Psoas muscle (tissue), 8 donors: ENCODE results near the gene CEACAM3. TPM values are rescaled to one million over a fixed set of nuclear protein-coding genes. Genes with fewer than 3 reads are reported as not detected.
A peak's percentile ranks its signal among the peaks of the same experiment; 100 is the strongest.

Experiments
- ATAC-seq, 4 donors: fragments of 200-7000 bp; cut with Tn5 transposase; one replicate each; pipeline ENCODE4 v1.9.1; 2020; ENCODE audit warnings: moderate library complexity in 3 of 4, mild to moderate bottlenecking in 2 of 4
- DNase-seq, 2 donors: peaks; one replicate each; pipeline ENCODE4 v3.0.0-alpha.2; 2020
- H3K27ac ChIP-seq: fragments of 200-600 bp; one replicate; pipeline ENCODE4 v1.8.0; 2022
- H3K27me3 ChIP-seq, 3 donors: fragments of 200-600 bp in 1 of 3; one replicate each; pipeline versions ENCODE4 v1.6.1 to v1.8.0; 2013 to 2022; ENCODE audit warnings: low read length in 2 of 3, mild to moderate bottlenecking in 2 of 3, moderate library complexity in 1 of 3; ENCODE audit not compliant: insufficient read depth in 3 of 3
- H3K36me3 ChIP-seq, 2 donors: fragments of 200-600 bp in 1 of 2; one replicate each; pipeline versions ENCODE4 v1.6.1 to v1.8.0; 2013 to 2022; ENCODE audit warnings: low read depth in 1 of 2, mild to moderate bottlenecking in 1 of 2, moderate library complexity in 1 of 2; ENCODE audit not compliant: insufficient read depth in 1 of 2
- H3K4me1 ChIP-seq: fragments of 200-600 bp; one replicate; pipeline ENCODE4 v1.8.0; 2022
- H3K4me3 ChIP-seq: fragments of 200-600 bp; one replicate; pipeline ENCODE4 v1.8.0; 2022; ENCODE audit warnings: mild to moderate bottlenecking
- H3K9me3 ChIP-seq: fragments of 200-600 bp; one replicate; pipeline ENCODE4 v1.8.0; 2022
- WGBS, 3 donors: extraction: QIAGEN DNeasy Blood & Tissue Kit; methylation state at CpG; one replicate each; pipeline versions ENCODE4 v1.1.6 to v1.1.7; 2013; 5-methylcytosine and 5-hydroxymethylcytosine counted together
- intact Hi-C, 2 donors: fragments of 100-400 bp; cut with DNase I; formaldehyde crosslinking; loops; one replicate each; pipeline versions ENCODE4 v1.11.0 to v1.14.2; 2022
- polyA plus RNA-seq, 3 donors: library from polyadenylated mRNA; stranded (reverse); fragments of 200-250 nt; gene quantifications; one replicate each; pipeline ENCODE4 v1.2.3, GENCODE V29; 2013
- total RNA-seq, 4 donors: library from RNA; stranded (reverse); fragmentation: NEBNext Ultra II Directional in 2 of 4; extraction: Animal tissue kit (Norgen Biotek cat#: 25700) in 2 of 4; gene quantifications; one replicate each; pipeline versions ENCODE4 v1.2.1 to v1.2.4, GENCODE V29; 2021 to 2023
- TF ChIP-seq, protein P1 (sequence below): fragments of 200-600 bp; IDR thresholded peaks from one replicate; pipeline ENCODE4 v1.8.0; 2022; ENCODE audit warnings: antibody characterized with exemption
- donor health status: healthy with polysubstance abuse.
- donor health status: DM: no; HTN: no; CAD: no; lungs with moderate emphysema.
- donor health status: Bipolar disorder and iron deficiency.
- donor health status: healthy.
- donor health status: DM: yes; HTN: yes; CAD: no.
- donor health status: DM: no; HTN: no; CAD: no.
- donor health status: DM: no; HTN: no; CAD: no.
- donor health status: DM: yes; HTN: yes; CAD: no.

Gene CEACAM3
- total and polyA plus RNA-seq, 7 donors: 0.01 to 0.59 (median 0.05) TPM; not detected in 4

DNA sequence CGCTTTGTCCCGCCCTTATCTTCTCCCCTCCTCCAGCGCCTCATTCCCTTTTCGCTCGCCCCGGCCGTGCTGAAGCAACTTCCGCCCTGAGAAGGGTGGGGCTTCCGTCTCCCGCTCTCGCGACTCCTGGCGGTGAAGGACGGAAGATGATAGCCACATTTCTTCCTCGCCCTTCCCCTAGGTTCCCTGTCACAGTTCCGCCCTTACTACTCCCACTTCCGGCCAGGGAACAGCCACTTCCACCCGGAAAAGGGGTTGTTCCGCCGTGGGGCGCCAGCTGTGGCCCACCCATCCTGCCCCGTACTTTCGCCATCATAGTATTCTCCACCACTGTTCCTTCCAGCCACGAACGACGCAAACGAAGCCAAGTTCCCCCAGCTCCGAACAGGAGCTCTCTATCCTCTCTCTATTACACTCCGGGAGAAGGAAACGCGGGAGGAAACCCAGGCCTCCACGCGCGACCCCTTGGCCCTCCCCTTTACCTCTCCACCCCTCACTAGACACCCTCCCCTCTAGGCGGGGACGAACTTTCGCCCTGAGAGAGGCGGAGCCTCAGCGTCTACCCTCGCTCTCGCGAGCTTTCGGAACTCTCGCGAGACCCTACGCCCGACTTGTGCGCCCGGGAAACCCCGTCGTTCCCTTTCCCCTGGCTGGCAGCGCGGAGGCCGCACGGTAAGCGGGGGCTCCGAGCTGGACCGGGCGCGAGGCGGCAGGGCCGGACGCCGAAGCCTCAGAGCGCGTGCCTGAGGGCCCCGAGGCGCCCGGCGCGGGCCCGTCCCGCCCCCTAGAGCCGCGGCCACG, 63.4 kb downstream of the CEACAM3 start, which contains the start of gene RPS19:
Gene RPS19, plus strand, starts transcription at position 638 of the 801 bp plus-strand sequence. CDS start 520 bp downstream, outside the sequence.
- intact Hi-C loops: loop anchor here (1.0 to 5.0 kb wide), 2 partner anchors 24 to 97 kb away; partner anchors contain the start of gene RABAC1 (in 2 of the 2)

DNA sequence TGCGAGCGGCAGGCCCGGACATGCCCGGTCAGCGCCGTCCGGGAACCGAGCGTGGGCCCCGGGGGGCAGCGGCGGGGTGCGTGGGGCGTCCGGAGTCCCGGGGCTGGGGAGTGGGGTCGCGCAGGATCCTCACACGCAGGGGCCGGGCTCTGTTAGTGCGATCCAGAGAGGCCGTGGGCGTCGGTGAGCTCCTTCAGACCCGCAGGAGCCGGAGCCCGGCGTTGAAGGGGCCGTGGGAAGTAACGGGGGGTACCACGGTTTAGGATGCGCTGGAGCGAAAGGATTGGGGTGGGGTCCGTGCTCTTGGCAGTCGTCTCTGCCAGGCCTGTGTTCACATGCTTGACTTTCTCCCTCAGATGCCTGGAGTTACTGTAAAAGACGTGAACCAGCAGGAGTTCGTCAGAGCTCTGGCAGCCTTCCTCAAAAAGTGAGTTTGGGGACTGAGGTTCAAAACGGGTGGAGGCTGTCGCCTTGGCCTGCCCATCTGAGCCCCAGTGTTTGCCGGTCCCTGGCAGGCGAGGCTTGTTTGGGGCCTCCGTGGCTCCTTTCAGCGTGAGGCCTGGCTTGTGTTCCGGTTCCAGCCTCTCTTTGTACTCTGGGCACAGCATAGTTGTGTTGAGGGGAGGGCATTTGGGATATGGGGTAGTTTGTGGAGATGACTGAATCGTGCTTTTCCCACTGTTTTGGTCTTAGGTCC, 64.2 kb downstream of the CEACAM3 start:
- Histone ChIP-seq H3K4me1 (peaks cover 19% of the 10 kb centered on the region), H3K9me3 (no peaks in the 10 kb centered on the region), H3K27me3 (peaks cover 0 to under 1% (median 0%) of the 10 kb centered on the region in 3 donors), H3K36me3 (peaks cover 9 to 50% of the 10 kb centered on the region in 2 donors), H3K4me3 (peak overlapping the region; percentile 94), H3K27ac (peak overlapping the region; percentile 93)
- TF ChIP-seq, protein P1, sequence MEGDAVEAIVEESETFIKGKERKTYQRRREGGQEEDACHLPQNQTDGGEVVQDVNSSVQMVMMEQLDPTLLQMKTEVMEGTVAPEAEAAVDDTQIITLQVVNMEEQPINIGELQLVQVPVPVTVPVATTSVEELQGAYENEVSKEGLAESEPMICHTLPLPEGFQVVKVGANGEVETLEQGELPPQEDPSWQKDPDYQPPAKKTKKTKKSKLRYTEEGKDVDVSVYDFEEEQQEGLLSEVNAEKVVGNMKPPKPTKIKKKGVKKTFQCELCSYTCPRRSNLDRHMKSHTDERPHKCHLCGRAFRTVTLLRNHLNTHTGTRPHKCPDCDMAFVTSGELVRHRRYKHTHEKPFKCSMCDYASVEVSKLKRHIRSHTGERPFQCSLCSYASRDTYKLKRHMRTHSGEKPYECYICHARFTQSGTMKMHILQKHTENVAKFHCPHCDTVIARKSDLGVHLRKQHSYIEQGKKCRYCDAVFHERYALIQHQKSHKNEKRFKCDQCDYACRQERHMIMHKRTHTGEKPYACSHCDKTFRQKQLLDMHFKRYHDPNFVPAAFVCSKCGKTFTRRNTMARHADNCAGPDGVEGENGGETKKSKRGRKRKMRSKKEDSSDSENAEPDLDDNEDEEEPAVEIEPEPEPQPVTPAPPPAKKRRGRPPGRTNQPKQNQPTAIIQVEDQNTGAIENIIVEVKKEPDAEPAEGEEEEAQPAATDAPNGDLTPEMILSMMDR: no peak
- intact Hi-C loops: loop anchor here (1.0 to 5.0 kb wide), 2 partner anchors 24 to 97 kb away; partner anchors contain the start of gene RABAC1 (in 2 of the 2)
- 0 to 1% (median 0%) methylated on average over 41 to 45 of the region's 45 CpGs for WGBS, 3 donors
- peak in 1 of 2 donors; percentile 55 for DNase-seq
- ATAC-seq: no peak

More for the DNA sequence above, 63.4 kb downstream of the CEACAM3 start, which contains the start of gene RPS19:
- TF ChIP-seq, protein P1: peak; percentile 60
- H3K4me3 ChIP-seq: peak within 1 kb of the TSS; percentile 94
- DNase-seq: peak; percentile 98 to 99
- ATAC-seq: peak; percentile 94 to 97 (median 94)
- H3K9me3 ChIP-seq: no peaks in the 10 kb centered on the region
- H3K27ac ChIP-seq: peak within 1 kb of the TSS; percentile 93
- peaks cover 9 to 42% of the 10 kb centered on the region in 2 donors for H3K36me3 ChIP-seq
- H3K4me1 ChIP-seq: peaks cover 19% of the 10 kb centered on the region
- 0 to 1% (median 0%) methylated on average over 64 to 76 of the region's 76 CpGs for WGBS, 3 donors
- H3K27me3 ChIP-seq: peaks cover 0 to 3% (median 0%) of the 10 kb centered on the region in 3 donors

Other genes with a start within 250 kb of the CEACAM3 start
- under 1 TPM in 2 of 4 donors, not detected in 2; 0.21 to 0.28 TPM for gene CEACAM21, start 220.4 kb upstream of the CEACAM3 start, total RNA-seq
- gene CEACAM21, start 220.4 kb upstream of the CEACAM3 start, polyA plus RNA-seq: under 1 TPM; 0.05 to 0.48 (median 0.20) TPM
- gene CEACAM4, start 169.5 kb upstream of the CEACAM3 start, total RNA-seq: under 1 TPM in 2 of 4 donors, not detected in 2; 0.17 to 0.73 TPM
- under 1 TPM in 1 of 3 donors, not detected in 2; 0.03 TPM for gene CEACAM4, start 169.5 kb upstream of the CEACAM3 start, polyA plus RNA-seq
- under 1 TPM in 2 of 4 donors, not detected in 2; 0.15 to 0.32 TPM for gene CEACAM7, start 108.3 kb upstream of the CEACAM3 start, total RNA-seq
- under 1 TPM in 1 of 3 donors, not detected in 2; 0.01 TPM for gene CEACAM7, start 108.3 kb upstream of the CEACAM3 start, polyA plus RNA-seq
- gene CEACAM5, start 88.0 kb upstream of the CEACAM3 start, total RNA-seq: under 1 TPM in 2 of 4 donors, not detected in 2; 0.69 TPM
- gene CEACAM5, start 88.0 kb upstream of the CEACAM3 start, polyA plus RNA-seq: under 1 TPM in 1 of 3 donors, not detected in 2; 0.04 TPM
- gene CEACAM6, start 41.1 kb upstream of the CEACAM3 start, total RNA-seq: under 1 TPM in 2 of 4 donors, not detected in 2; 0.17 to 0.27 TPM
- gene CEACAM6, start 41.1 kb upstream of the CEACAM3 start, polyA plus RNA-seq: under 1 TPM in 2 of 3 donors, not detected in 1; 0.03 TPM
- not detected for gene LYPD4, start 48.1 kb downstream of the CEACAM3 start, total RNA-seq
- gene LYPD4, start 48.1 kb downstream of the CEACAM3 start, polyA plus RNA-seq: not detected
- gene DMRTC2, start 48.5 kb downstream of the CEACAM3 start, total RNA-seq: not detected
- not detected for gene DMRTC2, start 48.5 kb downstream of the CEACAM3 start, polyA plus RNA-seq
- 100 to 1,000 TPM; 593 to 962 (median 730) TPM for gene RPS19, start 63.7 kb downstream of the CEACAM3 start, total RNA-seq
- 1,000 to 10,000 TPM; 1,218 to 2,236 (median 1,284) TPM for gene RPS19, start 63.7 kb downstream of the CEACAM3 start, polyA plus RNA-seq
- 1 to 10 TPM in 2 of 4 donors, under 1 TPM in 2; 0.30 to 1.4 (median 0.91) TPM for gene CD79A, start 80.7 kb downstream of the CEACAM3 start, total RNA-seq
- gene CD79A, start 80.7 kb downstream of the CEACAM3 start, polyA plus RNA-seq: 1 to 10 TPM in 1 of 3 donors, under 1 TPM in 2; 0.30 to 1.3 (median 0.87) TPM
- gene ARHGEF1, start 86.6 kb downstream of the CEACAM3 start, total RNA-seq: 10 to 100 TPM; 15.8 to 22.2 (median 21.3) TPM
- 10 to 100 TPM; 20.4 to 28.0 (median 20.7) TPM for gene ARHGEF1, start 86.6 kb downstream of the CEACAM3 start, polyA plus RNA-seq
- not detected for gene ERFL, start 131.9 kb downstream of the CEACAM3 start, total RNA-seq
- under 1 TPM in 1 of 3 donors, not detected in 2; 0.03 TPM for gene ERFL, start 131.9 kb downstream of the CEACAM3 start, polyA plus RNA-seq
- 10 to 100 TPM; 48.9 to 65.3 (median 55.9) TPM for gene RABAC1, start 162.7 kb downstream of the CEACAM3 start, total RNA-seq
- gene RABAC1, start 162.7 kb downstream of the CEACAM3 start, polyA plus RNA-seq: 100 to 1,000 TPM in 2 of 3 donors, 10 to 100 TPM in 1; 97.6 to 131 (median 102) TPM
- gene ATP1A3, start 197.6 kb downstream of the CEACAM3 start, total RNA-seq: under 1 TPM in 2 of 4 donors, not detected in 2; 0.15 to 0.24 TPM
- gene ATP1A3, start 197.6 kb downstream of the CEACAM3 start, polyA plus RNA-seq: under 1 TPM in 2 of 3 donors, not detected in 1; 0.12 to 0.17 TPM